Measurements from ENCODE around the gene TPK1.
"Not testable (repeated sequence)": the region's sequence is repeated elsewhere in the genome, so short reads cannot be mapped to it uniquely, and the experiment has no call there.

Gene TPK1

DNA sequence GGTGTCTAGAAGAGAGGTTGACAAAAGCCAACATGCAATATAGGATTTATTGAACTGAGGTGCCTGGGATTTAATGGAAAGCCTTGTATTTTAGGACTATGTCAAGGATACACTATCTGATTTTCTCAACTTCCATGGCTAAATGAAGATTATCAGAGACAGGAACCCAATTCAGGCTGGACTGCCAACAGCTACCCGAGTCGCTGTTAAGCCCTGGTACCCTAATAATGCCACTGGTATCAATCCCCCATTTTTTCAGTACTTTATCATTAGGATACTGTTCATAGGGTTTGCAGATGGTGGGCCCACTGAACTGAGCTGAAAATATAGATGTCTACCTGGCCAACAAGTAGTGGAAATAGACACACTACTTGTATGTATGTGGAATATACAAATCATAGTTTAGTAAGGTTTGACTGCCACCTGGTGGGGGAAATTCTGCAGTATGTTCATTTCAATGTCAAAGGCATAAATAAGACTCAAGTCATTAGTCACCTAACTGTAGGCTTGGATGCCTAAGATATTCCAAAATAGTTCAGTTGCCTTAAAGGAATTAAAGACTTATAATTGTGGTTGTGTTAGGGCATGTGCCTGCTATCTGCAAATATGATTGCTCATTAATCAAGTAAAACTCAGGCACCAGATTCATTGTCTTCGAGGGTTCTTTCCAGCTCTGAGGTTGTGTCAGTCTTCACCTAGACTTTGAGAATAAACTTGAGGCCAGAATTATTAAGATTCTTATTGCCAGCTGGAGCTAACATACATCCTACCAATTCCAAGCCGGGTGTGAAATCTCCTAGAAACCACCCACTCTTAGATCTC is 398.3 kb downstream of the TPK1 start:
- no peak overlapping the region for H3K4me3 ChIP-seq (ENCODE audit: low read depth, low read length)
- peak; percentile 51 for DNase-seq (ENCODE audit: low read depth)
- TF ChIP-seq, protein P1, sequence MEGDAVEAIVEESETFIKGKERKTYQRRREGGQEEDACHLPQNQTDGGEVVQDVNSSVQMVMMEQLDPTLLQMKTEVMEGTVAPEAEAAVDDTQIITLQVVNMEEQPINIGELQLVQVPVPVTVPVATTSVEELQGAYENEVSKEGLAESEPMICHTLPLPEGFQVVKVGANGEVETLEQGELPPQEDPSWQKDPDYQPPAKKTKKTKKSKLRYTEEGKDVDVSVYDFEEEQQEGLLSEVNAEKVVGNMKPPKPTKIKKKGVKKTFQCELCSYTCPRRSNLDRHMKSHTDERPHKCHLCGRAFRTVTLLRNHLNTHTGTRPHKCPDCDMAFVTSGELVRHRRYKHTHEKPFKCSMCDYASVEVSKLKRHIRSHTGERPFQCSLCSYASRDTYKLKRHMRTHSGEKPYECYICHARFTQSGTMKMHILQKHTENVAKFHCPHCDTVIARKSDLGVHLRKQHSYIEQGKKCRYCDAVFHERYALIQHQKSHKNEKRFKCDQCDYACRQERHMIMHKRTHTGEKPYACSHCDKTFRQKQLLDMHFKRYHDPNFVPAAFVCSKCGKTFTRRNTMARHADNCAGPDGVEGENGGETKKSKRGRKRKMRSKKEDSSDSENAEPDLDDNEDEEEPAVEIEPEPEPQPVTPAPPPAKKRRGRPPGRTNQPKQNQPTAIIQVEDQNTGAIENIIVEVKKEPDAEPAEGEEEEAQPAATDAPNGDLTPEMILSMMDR (IDR thresholded peaks at IDR 0.05; ENCODE audit: control insufficient read depth, extremely low read depth, insufficient read depth): peak; percentile 70

DNA sequence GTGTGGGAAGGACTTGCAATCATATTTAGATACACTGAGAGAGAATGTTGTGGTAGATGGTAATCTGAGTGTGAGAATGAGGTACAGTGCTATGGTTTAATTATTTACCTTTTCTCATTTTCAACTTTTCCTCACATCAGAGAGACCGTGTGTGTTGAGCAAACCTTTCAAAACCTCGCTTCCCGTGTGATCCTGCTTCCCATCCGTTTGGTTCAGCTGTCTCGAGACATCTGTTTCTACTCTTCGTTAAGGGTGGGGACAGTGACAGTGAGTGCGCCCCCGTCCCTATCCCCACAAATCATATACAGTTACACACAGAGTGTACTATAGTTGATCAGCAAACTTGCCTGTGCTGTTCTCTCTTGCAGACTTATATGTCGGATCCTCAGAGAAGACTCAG is 399.4 kb downstream of the TPK1 start:
- H3K4me3 ChIP-seq (ENCODE audit: low read depth, low read length): no peak overlapping the region
- TF ChIP-seq, protein P1 (IDR thresholded peaks at IDR 0.05; ENCODE audit: control insufficient read depth, extremely low read depth, insufficient read depth): no peak
- DNase-seq (ENCODE audit: low read depth): no peak

DNA sequence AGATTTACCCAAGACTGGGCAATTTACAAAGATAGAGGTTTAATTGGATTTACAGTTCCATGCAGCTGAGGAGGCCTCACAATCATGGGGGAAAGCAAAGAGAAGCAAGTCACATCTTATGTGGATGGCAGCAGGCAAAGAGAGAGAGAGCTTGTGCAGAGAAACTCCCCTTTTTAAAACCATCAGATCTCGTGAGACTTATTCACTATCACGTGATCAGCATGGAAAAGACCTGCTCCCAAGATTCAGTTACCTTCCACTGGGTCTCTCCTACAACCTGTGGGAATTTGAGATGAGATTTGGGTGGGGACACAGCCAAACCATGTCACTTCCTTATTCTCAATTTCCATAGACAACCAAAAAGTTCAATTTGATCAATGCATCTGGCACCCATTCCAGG is 407.4 kb downstream of the TPK1 start:
- TF ChIP-seq, protein P1 (IDR thresholded peaks at IDR 0.05; ENCODE audit: control insufficient read depth, extremely low read depth, insufficient read depth): no peak
- DNase-seq (ENCODE audit: low read depth): no peak
- H3K4me3 ChIP-seq (ENCODE audit: low read depth, low read length): no peak overlapping the region

DNA sequence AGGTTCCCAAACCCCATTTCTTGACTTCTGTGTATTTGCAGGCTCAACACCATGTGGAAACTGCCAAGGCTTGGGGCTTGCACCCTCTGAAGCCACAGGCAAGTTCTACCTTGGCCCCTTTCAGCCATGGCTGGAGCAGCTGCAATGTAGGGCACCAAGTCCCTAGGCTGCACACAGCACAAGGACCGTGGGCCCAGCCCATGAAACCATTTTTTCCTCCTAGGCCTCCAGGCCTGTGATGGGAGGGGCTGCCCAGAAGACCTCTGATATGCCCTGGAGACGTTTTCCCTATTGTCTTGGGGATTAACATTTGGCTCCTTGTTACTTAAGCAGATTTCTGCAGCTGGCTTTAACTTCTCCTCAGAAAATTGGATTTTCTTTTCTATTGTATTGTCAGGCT is 408.3 kb downstream of the TPK1 start:
- not testable (repeated sequence) for DNase-seq (ENCODE audit: low read depth); H3K4me3 ChIP-seq (ENCODE audit: low read depth, low read length)

DNA sequence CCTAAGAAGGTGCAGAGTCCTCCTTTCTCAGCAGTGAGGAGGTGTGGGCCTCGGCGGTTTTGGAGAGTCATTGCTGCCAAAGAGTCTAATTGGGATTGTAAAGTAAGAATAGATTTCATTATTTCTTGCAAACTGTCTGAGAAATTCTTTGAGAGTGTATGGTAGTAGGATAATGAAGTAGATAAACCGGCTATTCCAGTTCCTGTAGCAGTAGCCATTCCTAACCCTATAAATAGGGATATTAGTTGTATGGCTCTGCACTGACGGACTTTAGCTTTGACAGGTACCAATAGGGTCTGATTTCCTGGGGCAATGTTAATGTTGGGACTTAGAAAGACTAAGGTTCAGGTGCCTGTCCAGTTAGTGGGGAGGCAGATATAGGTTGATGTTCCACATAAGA is 416.9 kb downstream of the TPK1 start:
- DNase-seq (ENCODE audit: low read depth): peak; percentile 4
- not testable (repeated sequence) for H3K4me3 ChIP-seq (ENCODE audit: low read depth, low read length)

DNA sequence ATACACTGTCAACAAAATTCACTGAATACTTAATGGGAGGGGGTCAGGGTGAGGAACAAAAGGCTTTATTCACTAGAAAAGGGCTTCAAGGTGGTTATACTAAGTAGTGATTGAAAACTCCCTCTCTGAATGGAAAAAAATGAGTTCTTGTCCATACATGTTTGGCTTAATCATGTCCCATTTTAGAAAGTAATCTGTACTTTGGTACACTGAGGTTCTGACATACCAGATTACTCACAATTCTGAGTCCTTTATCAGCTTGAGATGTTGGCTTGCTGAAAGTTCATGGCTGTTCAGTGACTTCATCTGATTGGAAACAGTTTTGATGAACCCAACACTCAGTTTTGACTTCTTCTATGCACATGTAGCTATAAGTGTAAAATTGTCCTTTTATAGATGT is 419.5 kb downstream of the TPK1 start:
- H3K4me3 ChIP-seq (ENCODE audit: low read depth, low read length): no peak overlapping the region
- no peak for DNase-seq (ENCODE audit: low read depth)
- TF ChIP-seq, protein P1 (IDR thresholded peaks at IDR 0.05; ENCODE audit: control insufficient read depth, extremely low read depth, insufficient read depth): no peak

DNA sequence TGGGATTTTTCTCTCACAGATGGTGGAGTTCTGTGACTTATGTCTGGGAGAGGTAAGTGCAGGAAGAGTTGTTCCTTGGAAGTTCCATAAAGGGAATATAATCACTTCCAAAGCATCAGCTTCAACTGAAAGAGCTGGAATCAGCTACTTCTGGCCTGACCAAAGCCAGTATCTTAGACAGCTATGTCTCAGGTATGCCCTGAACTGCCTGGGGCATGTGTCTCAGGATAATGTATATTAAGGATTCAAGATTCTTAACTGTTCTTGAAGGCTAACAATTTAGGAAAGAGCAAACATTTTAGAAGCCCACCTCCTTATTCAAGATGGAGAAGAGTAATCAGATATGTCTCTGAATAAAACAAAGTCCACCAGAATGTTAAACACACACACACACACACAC is 420.0 kb downstream of the TPK1 start:
- TF ChIP-seq, protein P1 (IDR thresholded peaks at IDR 0.05; ENCODE audit: control insufficient read depth, extremely low read depth, insufficient read depth): no peak
- no peak overlapping the region for H3K4me3 ChIP-seq (ENCODE audit: low read depth, low read length)
- no peak for DNase-seq (ENCODE audit: low read depth)

DNA sequence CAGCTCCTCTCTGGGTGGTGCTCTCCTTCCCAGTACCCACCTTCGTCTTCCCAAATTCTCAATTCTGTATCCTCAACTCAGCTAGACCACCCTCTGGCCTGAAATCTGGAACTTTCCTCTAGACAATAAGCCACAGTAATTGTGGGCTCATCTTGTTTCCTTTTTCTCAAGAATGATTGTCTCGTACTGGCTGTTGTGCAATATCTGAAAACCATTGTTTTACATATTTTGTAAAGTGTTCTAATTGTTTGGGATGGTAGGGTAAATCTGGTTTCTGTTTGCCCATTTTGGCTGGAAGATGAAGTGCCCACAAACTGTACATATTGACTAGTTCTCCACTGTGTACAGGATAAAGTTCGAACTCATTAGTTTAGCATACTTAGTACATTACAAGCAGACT is 421.0 kb downstream of the TPK1 start:
- TF ChIP-seq, protein P1 (IDR thresholded peaks at IDR 0.05; ENCODE audit: control insufficient read depth, extremely low read depth, insufficient read depth): no peak
- no peak overlapping the region for H3K4me3 ChIP-seq (ENCODE audit: low read depth, low read length)
- no peak for DNase-seq (ENCODE audit: low read depth)
